B cell (primary cell): ENCODE data around the gene CD2. TPM values are rescaled to one million over a fixed set of nuclear protein-coding genes. Genes with fewer than 3 reads are reported as not detected.

Experiments
- ATAC-seq: fragments of 200-7000 bp; cut with Tn5 transposase; one replicate; pipeline ENCODE4 v1.10.0; 2021; ENCODE audit warnings: low read depth, mild to moderate bottlenecking, moderate number of reproducible peaks, moderate library complexity
- CTCF ChIA-PET: fragments of 350-600 bp; sonication (Branson Sonifier 250); formaldehyde crosslinking; loops from one replicate; lab custom pipeline; 2021; ENCODE audit warnings: antibody characterized with exemption, inconsistent platforms; lab: Charles Lee
- POLR2A ChIA-PET: fragments of 350-600 bp; sonication (Branson Sonifier 250); formaldehyde crosslinking; loops from one replicate; lab custom pipeline; 2021; ENCODE audit warnings: antibody characterized with exemption; lab: Charles Lee
- DNase-seq: peaks from one replicate; pipeline ENCODE4 v3.0.0; 2013
- H2AFZ ChIP-seq: 2 replicates; pipeline ENCODE4 v1.6.1; 2012; ENCODE audit warnings: mild to moderate bottlenecking, low read depth, low read length; ENCODE audit not compliant: insufficient read depth, poor library complexity, severe bottlenecking
- H3K27ac ChIP-seq, 2 donors: 1 replicate in 1 of 2; 2 replicates in 1 of 2; pipeline ENCODE4 v1.5.1; 2012 to 2013; ENCODE audit warnings: low read length in 2 of 2, mild to moderate bottlenecking in 2 of 2, moderate library complexity in 1 of 2
- H3K27me3 ChIP-seq, 4 experiments: fragments of 200-600 bp in 1 of 4; sonication (generic) in 1 of 4; replicated peaks in 1 of 4; 1 replicate in 2 of 4; 2 replicates in 2 of 4; pipeline versions ENCODE4 v1.6.1 to v1.7.0; 2013 to 2016; ENCODE audit warnings: low read length in 3 of 4, mild to moderate bottlenecking in 2 of 4, mixed read lengths in 1 of 4, moderate library complexity in 1 of 4; ENCODE audit not compliant: insufficient read depth in 4 of 4, control insufficient read depth in 3 of 4; ENCODE audit errors: control extremely low read depth in 1 of 4
- H3K36me3 ChIP-seq, 2 experiments: replicated peaks in 1 of 2; 1 replicate in 1 of 2; 2 replicates in 1 of 2; pipeline versions ENCODE4 v1.6.1 to v1.7.1; 2013; ENCODE audit warnings: low read length in 1 of 2; ENCODE audit not compliant: insufficient read depth in 2 of 2, control insufficient read depth in 1 of 2; ENCODE audit errors: control extremely low read depth in 1 of 2, extremely low read depth in 1 of 2
- H3K4me1 ChIP-seq, 2 donors: fragments of 200-600 bp in 1 of 2; sonication (generic) in 1 of 2; 1 replicate in 1 of 2; 2 replicates in 1 of 2; pipeline versions ENCODE4 v1.5.1 to v1.6.1; 2013 to 2017; ENCODE audit warnings: low read length in 2 of 2; ENCODE audit not compliant: control insufficient read depth in 2 of 2, insufficient read depth in 2 of 2
- H3K4me2 ChIP-seq: replicated peaks from 2 replicates; pipeline ENCODE3; 2012; ENCODE audit warnings: mild to moderate bottlenecking, low read depth, low read length; ENCODE audit not compliant: poor library complexity, severe bottlenecking
- H3K4me3 ChIP-seq, 5 experiments: fragments of 200-600 bp in 1 of 5; sonication (generic) in 1 of 5; 1 replicate in 3 of 5; 2 replicates in 2 of 5; pipeline versions ENCODE4 v1.5.1 to v1.7.0; 2011 to 2016; ENCODE audit warnings: low read length in 4 of 5, mild to moderate bottlenecking in 4 of 5, low read depth in 2 of 5, control low read depth in 1 of 5, moderate library complexity in 1 of 5; ENCODE audit not compliant: insufficient read depth in 1 of 5; ENCODE audit errors: control extremely low read depth in 1 of 5, extremely low read depth in 1 of 5
- H3K79me2 ChIP-seq: fragments of 200-600 bp; sonication (generic); one replicate; pipeline ENCODE4 v1.6.0; 2016; ENCODE audit warnings: low read length; ENCODE audit not compliant: control insufficient read depth, insufficient read depth
- H3K9ac ChIP-seq: fragments of 200-600 bp; sonication (generic); 2 replicates; pipeline ENCODE4 v1.6.1; 2017; ENCODE audit warnings: mild to moderate bottlenecking, low read length, moderate library complexity
- H3K9me3 ChIP-seq, 3 donors: one replicate each; pipeline versions ENCODE4 v1.6.1 to v1.7.1; 2013; ENCODE audit warnings: low read length in 2 of 3; ENCODE audit not compliant: control insufficient read depth in 2 of 3, insufficient read depth in 1 of 3; ENCODE audit errors: control extremely low read depth in 1 of 3
- H4K20me1 ChIP-seq: 2 replicates; pipeline ENCODE4 v1.6.0; 2012; ENCODE audit warnings: mild to moderate bottlenecking, low read length; ENCODE audit not compliant: insufficient read depth, control insufficient read depth, poor library complexity, severe bottlenecking
- H3K27ac Mint-ChIP-seq: one replicate; pipeline ENCODE4 v1.8.0; 2021; ENCODE audit warnings: mixed read lengths
- H3K27me3 Mint-ChIP-seq: one replicate; pipeline ENCODE4 v1.8.0; 2021; ENCODE audit warnings: mixed read lengths
- H3K4me1 Mint-ChIP-seq: one replicate; pipeline ENCODE4 v1.8.0; 2021; ENCODE audit warnings: mixed read lengths
- H3K4me3 Mint-ChIP-seq: one replicate; pipeline ENCODE4 v1.8.0; 2021; ENCODE audit warnings: mixed read lengths
- H3K9me3 Mint-ChIP-seq: one replicate; pipeline ENCODE4 v1.8.0; 2022; ENCODE audit warnings: mixed read lengths; ENCODE audit not compliant: insufficient read depth
- CTCF ChIP-seq: fragments of 200-600 bp; IDR thresholded peaks from one replicate; pipeline ENCODE4 v1.8.0; 2022; ENCODE audit warnings: antibody characterized with exemption, mild to moderate bottlenecking
- EZH2 ChIP-seq: IDR thresholded peaks from 2 replicates; pipeline ENCODE4 v1.6.1; 2012; ENCODE audit warnings: borderline replicate concordance, low read depth, mild to moderate bottlenecking, moderate library complexity, low read length; ENCODE audit not compliant: insufficient read depth, poor library complexity, severe bottlenecking
- WGBS: methylation state at CpG from one replicate; pipeline ENCODE4 v1.1.5; 2013; ENCODE audit warnings: missing lambda C conversion rate; ENCODE audit not compliant: insufficient coverage; 5-methylcytosine and 5-hydroxymethylcytosine counted together
- intact Hi-C: fragments of 100-400 bp; cut with micrococcal nuclease; formaldehyde crosslinking; loops from one replicate; pipeline ENCODE4 v1.10.0; 2022
- polyA minus RNA-seq: library from RNA; depleted of rRNA, polyadenylated mRNA; stranded (reverse); fragments of >200 nt; gene quantifications from 2 replicates; pipeline ENCODE4 v1.2.3, GENCODE V29; 2012
- polyA plus RNA-seq: library from polyadenylated mRNA; depleted of rRNA; stranded (reverse); fragments of >200 nt; gene quantifications from 2 replicates; pipeline ENCODE4 v1.2.3, GENCODE V29; 2012
- total RNA-seq, 2 donors: library from RNA; stranded (reverse); fragments of 120-200 nt in 1 of 2; gene quantifications; 1 replicate in 1 of 2; 2 replicates in 1 of 2; pipeline versions ENCODE4 v1.2.3 to v1.2.4, GENCODE V29; 2013 to 2022

The CD2 gene
- 0.32 and 0.74 TPM in 2 replicates for total RNA-seq
- total RNA-seq (2013), result 0.86 TPM
- polyA plus RNA-seq, result 0.52 and 2.0 TPM in 2 replicates
- polyA minus RNA-seq, result 0.34 and 1.2 TPM in 2 replicates

- H3K27ac ChIP-seq, result no peak within 1 kb of the TSS
These were observed at the start of gene CD2 for GRCh38 chr1:116754198-116754977. Gene CD2, plus strand, starts transcription at chr1:116754430. Its CDS starts 63 bp downstream, at chr1:116754493.

More at GRCh38 chr1:116754198-116754977, at the start of gene CD2:
- Histone ChIP-seq H3K4me2 (no peak within 1 kb of the TSS), H3K9me3 (no peaks in the 10 kb centered on the region), H3K79me2 (no peaks in the 10 kb centered on the region), H3K4me1 (peaks cover 2 to 4% of the 10 kb centered on the region in 2 donors), H3K36me3 (no peaks in the 10 kb centered on the region), H2AFZ (no peak within 1 kb of the TSS), H4K20me1 (no peaks in the 10 kb centered on the region), H3K9ac (no peak within 1 kb of the TSS), H3K27me3 (no peaks in the 10 kb centered on the region), H3K4me3 (no peak within 1 kb of the TSS)
- H3K27ac Mint-ChIP-seq, result no peak within 1 kb of the TSS
- peaks cover 5% of the 10 kb centered on the region for H3K4me1 Mint-ChIP-seq
- ChIA-PET POLR2A (no interaction called here), CTCF (interaction anchor here (1.0 to 1.6 kb wide), 2 partner anchors 26 to 29 kb away, joined by 3 read pairs; no protein-coding TSS in a partner anchor)
- DNase-seq (no peak), ATAC-seq (no peak)
- H3K4me3 Mint-ChIP-seq, result no peak within 1 kb of the TSS
- WGBS, result 75% methylated on average over 1 of the region's 7 CpGs
- no peak for TF ChIP-seq CTCF
- no peak for TF ChIP-seq EZH2
- H3K27me3 Mint-ChIP-seq, result no peaks in the 10 kb centered on the region
- H3K9me3 Mint-ChIP-seq, result no peaks in the 10 kb centered on the region
- intact Hi-C loops, result no loop called here
